Smooth muscle cell (in vitro differentiated cells): ENCODE results near the gene CDR2L. TPM values are rescaled to one million over a fixed set of nuclear protein-coding genes. Genes with fewer than 3 reads are reported as not detected.

ENCODE experiments used
- DNase-seq: peaks from one replicate; lab custom pipeline; 2025; ENCODE audit not compliant: unreplicated experiment; lab: John Stamatoyannopoulos, UW
- H2AFZ ChIP-seq: fragments of 200-600 bp; sonication (generic); 2 replicates; pipeline ENCODE4 v1.6.0; 2016; ENCODE audit warnings: antibody characterized with exemption, low read depth, mild to moderate bottlenecking
- H3F3A ChIP-seq: fragments of 200-600 bp; sonication (generic); 2 replicates; pipeline ENCODE4 v1.6.0; 2017; ENCODE audit warnings: antibody characterized with exemption, low read depth
- H3K27ac ChIP-seq: fragments of 200-600 bp; sonication (generic); 2 replicates; pipeline ENCODE4 v1.5.1; 2016; ENCODE audit warnings: low read depth, mild to moderate bottlenecking
- H3K27me3 ChIP-seq: fragments of 200-600 bp; sonication (generic); 2 replicates; pipeline ENCODE4 v1.6.1; 2016; ENCODE audit warnings: low read depth, mild to moderate bottlenecking
- H3K36me3 ChIP-seq: fragments of 200-600 bp; sonication (generic); 2 replicates; pipeline ENCODE4 v1.5.1; 2016; ENCODE audit warnings: low read depth
- H3K4me1 ChIP-seq: fragments of 200-600 bp; sonication (generic); 2 replicates; pipeline ENCODE4 v1.5.1; 2016; ENCODE audit warnings: low read depth
- H3K4me2 ChIP-seq: fragments of 200-600 bp; sonication (generic); 2 replicates; pipeline ENCODE4 v1.6.0; 2016; ENCODE audit warnings: mild to moderate bottlenecking
- H3K4me3 ChIP-seq: fragments of 200-600 bp; sonication (generic); 2 replicates; pipeline ENCODE4 v1.5.1; 2016; ENCODE audit warnings: mild to moderate bottlenecking
- H3K79me2 ChIP-seq: fragments of 200-600 bp; sonication (generic); 2 replicates; pipeline ENCODE4 v1.6.0; 2016; ENCODE audit warnings: low read depth, mild to moderate bottlenecking
- H3K9ac ChIP-seq: fragments of 200-600 bp; sonication (generic); 2 replicates; pipeline ENCODE4 v1.6.0; 2016; ENCODE audit warnings: low read depth
- H3K9me3 ChIP-seq: fragments of 200-600 bp; sonication (generic); replicated peaks from 2 replicates; pipeline ENCODE4 v1.5.1; 2016; ENCODE audit warnings: low read depth
- H4K20me1 ChIP-seq: fragments of 200-600 bp; sonication (generic); 2 replicates; pipeline ENCODE4 v1.6.0; 2016; ENCODE audit warnings: low read depth
- WGBS: methylation state at CpG from one replicate; pipeline ENCODE4 v1.1.7; 2016; ENCODE audit warnings: low lambda C conversion rate; 5-methylcytosine and 5-hydroxymethylcytosine counted together
- polyA plus RNA-seq: library from polyadenylated mRNA; unstranded; fragments of >200 nt; fragmentation: Nextera tagmentation; extraction: Ambion mirVana; gene quantifications from 2 replicates; pipeline ENCODE4 v1.2.1, GENCODE V29; 2016
- total RNA-seq: library from RNA; depleted of rRNA; stranded (reverse); fragments of >200 nt; gene quantifications from 2 replicates; pipeline ENCODE4 v1.2.3, GENCODE V29; 2014
- TF ChIP-seq, protein P1 (sequence below): fragments of 200-600 bp; sonication (generic); IDR thresholded peaks from 2 replicates; pipeline ENCODE4 v1.5.1; 2017; ENCODE audit warnings: borderline replicate concordance, mild to moderate bottlenecking, antibody characterized with exemption; ENCODE audit not compliant: insufficient read depth, poor library complexity, severe bottlenecking

Gene CDR2L
- total and polyA plus RNA-seq, 2 experiments from 2014 or later = 37.8 to 40.7 TPM

DNA sequence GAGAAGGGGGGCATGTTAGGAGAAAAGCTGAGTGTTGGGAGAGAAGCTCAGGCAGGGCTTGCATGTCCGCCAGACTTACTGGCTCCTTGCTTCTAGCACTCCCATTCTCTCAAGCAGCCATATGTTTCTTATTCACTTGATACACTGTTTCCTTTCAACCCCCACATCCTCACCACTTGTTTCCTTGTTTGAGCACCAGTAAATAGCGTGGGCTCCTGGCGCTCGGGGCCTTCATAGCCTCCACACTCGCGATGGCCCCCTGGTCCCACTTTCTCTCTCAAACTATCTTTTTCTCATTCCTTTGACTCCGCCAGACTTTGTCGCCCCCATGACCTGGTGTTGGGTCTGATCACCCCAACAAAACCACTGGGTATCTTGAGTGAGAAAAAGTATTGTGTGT, 42.7 kb downstream of the CDR2L start:
- H3K4me2 ChIP-seq = no peak overlapping the region
- H3K9ac ChIP-seq = no peak overlapping the region
- WGBS = 90% methylated on average over 8 of the region's 8 CpGs
- no peak for DNase-seq
- no peaks in the 10 kb centered on the region for H3K4me1 ChIP-seq
- TF ChIP-seq, protein P1, sequence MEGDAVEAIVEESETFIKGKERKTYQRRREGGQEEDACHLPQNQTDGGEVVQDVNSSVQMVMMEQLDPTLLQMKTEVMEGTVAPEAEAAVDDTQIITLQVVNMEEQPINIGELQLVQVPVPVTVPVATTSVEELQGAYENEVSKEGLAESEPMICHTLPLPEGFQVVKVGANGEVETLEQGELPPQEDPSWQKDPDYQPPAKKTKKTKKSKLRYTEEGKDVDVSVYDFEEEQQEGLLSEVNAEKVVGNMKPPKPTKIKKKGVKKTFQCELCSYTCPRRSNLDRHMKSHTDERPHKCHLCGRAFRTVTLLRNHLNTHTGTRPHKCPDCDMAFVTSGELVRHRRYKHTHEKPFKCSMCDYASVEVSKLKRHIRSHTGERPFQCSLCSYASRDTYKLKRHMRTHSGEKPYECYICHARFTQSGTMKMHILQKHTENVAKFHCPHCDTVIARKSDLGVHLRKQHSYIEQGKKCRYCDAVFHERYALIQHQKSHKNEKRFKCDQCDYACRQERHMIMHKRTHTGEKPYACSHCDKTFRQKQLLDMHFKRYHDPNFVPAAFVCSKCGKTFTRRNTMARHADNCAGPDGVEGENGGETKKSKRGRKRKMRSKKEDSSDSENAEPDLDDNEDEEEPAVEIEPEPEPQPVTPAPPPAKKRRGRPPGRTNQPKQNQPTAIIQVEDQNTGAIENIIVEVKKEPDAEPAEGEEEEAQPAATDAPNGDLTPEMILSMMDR = no peak
- no peaks in the 10 kb centered on the region for H3K27me3 ChIP-seq
- H3F3A ChIP-seq = peaks cover 14% of the 10 kb centered on the region
- no peaks in the 10 kb centered on the region for H3K36me3 ChIP-seq
- H3K9me3 ChIP-seq = no peaks in the 10 kb centered on the region
- no peak overlapping the region for H3K4me3 ChIP-seq
- no peaks in the 10 kb centered on the region for H4K20me1 ChIP-seq
- H3K79me2 ChIP-seq = no peaks in the 10 kb centered on the region
- H2AFZ ChIP-seq = no peak overlapping the region
- no peak overlapping the region for H3K27ac ChIP-seq

DNA sequence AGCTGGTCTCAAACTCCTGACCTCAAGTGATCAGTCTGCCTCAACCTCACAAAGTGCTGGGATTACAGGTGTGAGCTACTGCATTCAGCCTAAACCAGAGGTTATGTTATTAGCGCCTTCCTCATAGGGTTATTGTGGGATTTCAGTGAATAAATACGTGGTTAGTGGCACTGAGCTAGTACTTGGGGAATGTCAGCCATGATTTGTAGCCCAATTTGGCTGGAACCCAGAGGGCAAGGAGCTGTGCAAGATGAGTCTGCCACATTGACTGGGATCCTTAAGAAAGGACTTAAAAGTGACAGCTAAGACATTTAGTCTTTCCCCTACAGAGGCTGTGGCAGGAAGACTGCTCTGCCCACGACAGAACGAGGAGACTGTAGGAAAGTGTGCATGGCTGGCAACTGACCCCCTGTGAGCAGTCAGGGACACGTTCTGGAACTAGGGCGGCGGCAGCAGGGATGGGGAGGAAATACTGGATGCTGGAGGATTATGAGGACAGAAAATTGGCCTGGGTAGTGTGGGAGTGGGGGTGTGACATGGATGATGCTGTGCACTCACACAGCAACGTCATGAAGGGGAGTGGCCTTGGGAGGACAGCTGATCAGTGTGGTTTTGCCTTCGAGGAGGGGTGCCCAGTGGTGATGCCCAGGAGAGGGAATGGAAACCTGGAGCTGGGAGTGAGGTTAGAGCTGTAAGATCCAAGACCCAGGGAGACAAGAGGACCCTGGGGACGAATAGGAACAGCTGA, 44.7 kb downstream of the CDR2L start:
- H2AFZ ChIP-seq = no peak overlapping the region
- H3K27ac ChIP-seq = peak overlapping the region; percentile 87
- H3K4me1 ChIP-seq = no peaks in the 10 kb centered on the region
- no peaks in the 10 kb centered on the region for H3K9me3 ChIP-seq
- peak overlapping the region; percentile 69 for H3K4me3 ChIP-seq
- no peak overlapping the region for H3K9ac ChIP-seq
- 34% methylated on average over 9 of the region's 10 CpGs for WGBS
- H3F3A ChIP-seq = peaks cover 19% of the 10 kb centered on the region
- TF ChIP-seq, protein P1 = no peak
- peak; percentile 44 for DNase-seq
- H3K27me3 ChIP-seq = no peaks in the 10 kb centered on the region
- no peaks in the 10 kb centered on the region for H3K79me2 ChIP-seq
- peak overlapping the region; percentile 82 for H3K4me2 ChIP-seq
- H3K36me3 ChIP-seq = no peaks in the 10 kb centered on the region
- H4K20me1 ChIP-seq = no peaks in the 10 kb centered on the region

DNA sequence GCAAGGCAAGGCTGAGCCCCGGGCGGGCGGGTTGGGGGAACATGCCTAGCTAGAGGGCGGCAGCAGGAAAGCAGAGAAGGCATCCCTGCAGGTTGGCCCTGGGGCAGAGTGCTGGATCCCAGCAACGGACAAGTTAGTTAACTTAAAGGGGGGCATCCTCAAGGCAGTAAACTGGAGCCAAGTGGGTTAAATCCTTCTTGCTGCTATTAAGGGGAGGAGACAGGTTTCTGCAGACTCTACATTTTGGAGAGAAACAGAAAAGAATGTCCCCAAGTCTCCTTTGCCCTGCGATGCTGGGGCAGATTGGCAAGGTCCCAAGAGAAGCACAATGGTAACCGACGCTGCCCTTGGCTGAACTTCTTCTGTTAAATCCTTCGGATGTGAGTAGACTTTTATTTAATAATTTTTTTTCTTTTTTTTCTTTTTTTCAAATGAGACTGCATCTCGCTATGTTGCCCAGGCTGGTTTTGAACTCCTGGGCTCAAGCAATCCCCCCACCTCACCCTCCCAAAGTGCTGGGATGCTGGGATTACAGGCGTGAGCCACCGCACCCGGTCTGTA, 45.4 kb downstream of the CDR2L start:
- TF ChIP-seq, protein P1 = no peak
- Histone ChIP-seq H3K4me3 (peak overlapping the region; percentile 69), H2AFZ (no peak overlapping the region), H3K27ac (peak overlapping the region; percentile 87), H3K36me3 (no peaks in the 10 kb centered on the region), H3K9ac (no peak overlapping the region), H3K4me1 (no peaks in the 10 kb centered on the region), H3K79me2 (no peaks in the 10 kb centered on the region), H3K9me3 (no peaks in the 10 kb centered on the region), H3F3A (peaks cover 15% of the 10 kb centered on the region), H3K27me3 (no peaks in the 10 kb centered on the region), H3K4me2 (peak overlapping the region; percentile 82), H4K20me1 (no peaks in the 10 kb centered on the region)
- no peak for DNase-seq
- WGBS = 31% methylated on average over 9 of the region's 13 CpGs
